Measurements from ENCODE around the gene NOX3. TPM values are rescaled to one million over a fixed set of nuclear protein-coding genes. Genes with fewer than 3 reads are reported as not detected.

NOX3 gene
- total RNA-seq, 4 donors from 2014 or later: not detected

- no peaks in the 10 kb centered on the region for H3K36me3 ChIP-seq
- 87 to 92% methylated on average over 5 of the region's 5 CpGs for WGBS, 2 donors
- no peak overlapping the region for H3K27ac ChIP-seq
- DNase-seq: no peak
- TF ChIP-seq POLR2A (IDR thresholded peaks at IDR 0.05): no peak
- TF ChIP-seq, protein P1, sequence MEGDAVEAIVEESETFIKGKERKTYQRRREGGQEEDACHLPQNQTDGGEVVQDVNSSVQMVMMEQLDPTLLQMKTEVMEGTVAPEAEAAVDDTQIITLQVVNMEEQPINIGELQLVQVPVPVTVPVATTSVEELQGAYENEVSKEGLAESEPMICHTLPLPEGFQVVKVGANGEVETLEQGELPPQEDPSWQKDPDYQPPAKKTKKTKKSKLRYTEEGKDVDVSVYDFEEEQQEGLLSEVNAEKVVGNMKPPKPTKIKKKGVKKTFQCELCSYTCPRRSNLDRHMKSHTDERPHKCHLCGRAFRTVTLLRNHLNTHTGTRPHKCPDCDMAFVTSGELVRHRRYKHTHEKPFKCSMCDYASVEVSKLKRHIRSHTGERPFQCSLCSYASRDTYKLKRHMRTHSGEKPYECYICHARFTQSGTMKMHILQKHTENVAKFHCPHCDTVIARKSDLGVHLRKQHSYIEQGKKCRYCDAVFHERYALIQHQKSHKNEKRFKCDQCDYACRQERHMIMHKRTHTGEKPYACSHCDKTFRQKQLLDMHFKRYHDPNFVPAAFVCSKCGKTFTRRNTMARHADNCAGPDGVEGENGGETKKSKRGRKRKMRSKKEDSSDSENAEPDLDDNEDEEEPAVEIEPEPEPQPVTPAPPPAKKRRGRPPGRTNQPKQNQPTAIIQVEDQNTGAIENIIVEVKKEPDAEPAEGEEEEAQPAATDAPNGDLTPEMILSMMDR (IDR thresholded peaks at IDR 0.05): no peak
- H3K4me3 ChIP-seq (replicated peaks in 1 of 3): no peak overlapping the region
- H3K9me3 ChIP-seq: no peaks in the 10 kb centered on the region
- H3K4me1 ChIP-seq: no peaks in the 10 kb centered on the region
- intact Hi-C loops (cut with DNase I): no loop called here
- no peaks in the 10 kb centered on the region for H3K27me3 ChIP-seq
Measured at GRCh38 chr6:155432293-155432692, 23.3 kb downstream of the NOX3 start.

DNA sequence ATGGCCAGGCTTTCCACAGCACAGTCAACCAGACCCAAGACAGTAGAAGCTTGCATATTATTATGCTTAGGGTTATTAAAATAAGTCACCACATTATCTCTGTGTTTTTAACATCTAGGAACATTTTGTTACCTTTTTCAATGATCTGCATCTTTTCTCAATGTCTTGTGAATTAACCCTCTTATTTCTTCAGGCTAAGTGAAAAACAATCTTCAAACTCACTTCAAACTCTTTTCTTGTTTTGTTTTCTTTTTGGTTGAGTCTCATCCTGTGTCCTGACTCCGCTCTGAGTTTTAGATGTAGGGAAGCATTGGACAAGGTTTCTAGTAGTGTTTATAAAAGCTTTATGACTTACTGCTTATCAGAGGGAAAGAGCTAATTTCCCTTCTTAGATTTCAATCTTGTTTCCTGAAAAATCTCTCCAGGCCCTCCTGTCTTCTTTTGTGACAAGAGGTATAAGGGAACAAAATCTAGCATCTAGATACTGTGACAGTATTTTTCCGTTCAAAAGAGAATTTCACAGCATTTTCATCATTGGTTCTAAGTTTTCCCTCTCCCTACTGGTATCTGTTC lies 26.2 kb downstream of the NOX3 start:
- Histone ChIP-seq H3K9me3 (no peaks in the 10 kb centered on the region), H3K27me3 (no peaks in the 10 kb centered on the region), H3K4me1 (no peaks in the 10 kb centered on the region), H3K27ac (no peak overlapping the region), H3K4me3 (replicated peaks in 1 of 3) (no peak overlapping the region), H3K36me3 (no peaks in the 10 kb centered on the region)
- intact Hi-C loops (cut with DNase I): no loop called here
- DNase-seq: no peak
- no peak for TF ChIP-seq POLR2A (IDR thresholded peaks at IDR 0.05)
- TF ChIP-seq, protein P1 (IDR thresholded peaks at IDR 0.05): no peak
- WGBS, 2 donors: 75 to 80% methylated on average over 2 of the region's 2 CpGs

- Histone ChIP-seq H3K27me3 (no peaks in the 10 kb centered on the region), H3K27ac (no peak overlapping the region), H3K4me1 (no peaks in the 10 kb centered on the region), H3K4me3 (replicated peaks in 1 of 3) (no peak overlapping the region), H3K36me3 (no peaks in the 10 kb centered on the region), H3K9me3 (no peaks in the 10 kb centered on the region)
- intact Hi-C loops (cut with DNase I): no loop called here
- WGBS, 2 donors: 92 to 97% methylated on average over 3 of the region's 3 CpGs
- TF ChIP-seq POLR2A (IDR thresholded peaks at IDR 0.05): no peak
- TF ChIP-seq, protein P1 (IDR thresholded peaks at IDR 0.05): no peak
- DNase-seq: no peak
Measured at GRCh38 chr6:155426408-155426945, 29.2 kb downstream of the NOX3 start.

DNA sequence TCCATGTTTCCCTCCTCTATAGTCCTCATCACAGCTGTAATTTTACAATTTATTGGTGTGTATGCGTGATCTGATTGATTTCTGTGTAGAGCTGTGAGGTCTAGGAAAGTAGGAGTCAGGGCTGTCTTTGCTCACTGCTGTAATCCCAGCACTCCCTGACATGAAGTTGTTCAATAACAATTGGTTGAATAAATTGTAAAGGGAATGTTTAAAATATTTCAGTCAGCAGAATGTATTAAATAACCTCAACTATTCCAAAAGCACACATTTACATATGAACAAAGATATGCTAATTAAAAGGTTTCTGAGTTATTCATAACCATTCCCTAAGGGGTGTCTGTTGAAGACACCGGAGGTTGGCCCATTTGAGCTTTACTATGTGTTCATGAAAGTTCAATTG lies 31.5 kb downstream of the NOX3 start:
- H3K9me3 ChIP-seq: no peaks in the 10 kb centered on the region
- no peak overlapping the region for H3K27ac ChIP-seq
- WGBS, 2 donors: 91 to 93% methylated on average over 2 of the region's 2 CpGs
- H3K4me3 ChIP-seq (replicated peaks in 1 of 3): no peak overlapping the region
- intact Hi-C loops (cut with DNase I): no loop called here
- H3K4me1 ChIP-seq: no peaks in the 10 kb centered on the region
- H3K36me3 ChIP-seq: no peaks in the 10 kb centered on the region
- TF ChIP-seq, protein P1 (IDR thresholded peaks at IDR 0.05): no peak
- TF ChIP-seq POLR2A (IDR thresholded peaks at IDR 0.05): no peak
- no peak for DNase-seq
- no peaks in the 10 kb centered on the region for H3K27me3 ChIP-seq

DNA sequence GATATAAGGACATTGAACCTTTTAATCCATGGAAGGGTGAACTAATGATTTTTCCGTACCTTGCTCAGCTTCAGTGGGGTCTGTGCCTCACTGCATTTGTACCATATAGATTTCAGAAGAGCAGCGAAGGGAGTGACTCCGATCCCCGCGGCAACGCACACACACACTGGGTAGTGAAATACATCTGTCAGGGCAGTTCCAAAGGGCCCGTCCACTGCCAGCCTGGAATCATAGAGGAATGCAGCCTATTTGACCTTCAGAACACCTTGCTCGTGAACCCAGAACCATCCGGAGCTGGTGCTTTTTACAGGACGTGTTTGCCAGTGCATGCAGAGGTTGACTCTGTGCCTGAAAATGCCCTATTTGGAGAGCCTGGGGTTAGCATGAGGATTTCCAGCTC lies 33.0 kb downstream of the NOX3 start:
- H3K4me1 ChIP-seq: no peaks in the 10 kb centered on the region
- intact Hi-C loops (cut with DNase I): no loop called here
- H3K27ac ChIP-seq: no peak overlapping the region
- no peaks in the 10 kb centered on the region for H3K27me3 ChIP-seq
- TF ChIP-seq POLR2A (IDR thresholded peaks at IDR 0.05): no peak
- TF ChIP-seq, protein P1 (IDR thresholded peaks at IDR 0.05): no peak
- H3K4me3 ChIP-seq (replicated peaks in 1 of 3): no peak overlapping the region
- no peaks in the 10 kb centered on the region for H3K9me3 ChIP-seq
- WGBS, 2 donors: 87 to 92% methylated on average over 10 of the region's 10 CpGs
- no peaks in the 10 kb centered on the region for H3K36me3 ChIP-seq
- DNase-seq: no peak
